DND-41 (cell line): ENCODE data around the gene LEUTX.

Experiments
- EZH2 ChIP-seq: IDR thresholded peaks from 3 replicates; pipeline ENCODE4 v1.6.1; 2012; ENCODE audit warnings: borderline replicate concordance, low read depth, mild to moderate bottlenecking, moderate library complexity, low read length, inconsistent platforms; ENCODE audit not compliant: severe bottlenecking
- TF ChIP-seq, protein P1 (sequence below): IDR thresholded peaks from 2 replicates; pipeline ENCODE4 v1.5.1; 2012; ENCODE audit warnings: borderline replicate concordance, low read length, moderate library complexity, mild to moderate bottlenecking; ENCODE audit not compliant: poor library complexity, severe bottlenecking; ENCODE audit errors: extremely low read depth

DNA sequence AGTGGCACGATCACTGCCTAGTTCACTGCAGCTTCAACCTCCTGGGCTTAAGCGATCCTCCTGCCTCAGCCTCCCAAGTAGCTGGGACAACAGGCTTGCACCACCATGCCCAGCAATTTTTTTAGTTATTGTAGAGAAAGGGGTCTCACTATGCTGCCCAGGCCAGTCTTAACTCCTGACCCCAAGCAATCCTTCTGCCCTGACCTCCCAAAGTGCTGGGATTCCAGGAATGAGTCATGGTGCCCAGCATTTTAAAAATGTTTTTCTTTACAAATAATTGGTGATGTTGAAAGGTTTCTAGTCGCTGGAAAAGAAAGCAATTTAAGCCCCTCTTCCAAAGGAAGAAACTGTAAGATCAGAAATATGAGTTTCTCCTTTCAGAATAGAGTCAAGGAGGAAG lies 35.9 kb downstream of the LEUTX start:
- TF ChIP-seq, protein P1, sequence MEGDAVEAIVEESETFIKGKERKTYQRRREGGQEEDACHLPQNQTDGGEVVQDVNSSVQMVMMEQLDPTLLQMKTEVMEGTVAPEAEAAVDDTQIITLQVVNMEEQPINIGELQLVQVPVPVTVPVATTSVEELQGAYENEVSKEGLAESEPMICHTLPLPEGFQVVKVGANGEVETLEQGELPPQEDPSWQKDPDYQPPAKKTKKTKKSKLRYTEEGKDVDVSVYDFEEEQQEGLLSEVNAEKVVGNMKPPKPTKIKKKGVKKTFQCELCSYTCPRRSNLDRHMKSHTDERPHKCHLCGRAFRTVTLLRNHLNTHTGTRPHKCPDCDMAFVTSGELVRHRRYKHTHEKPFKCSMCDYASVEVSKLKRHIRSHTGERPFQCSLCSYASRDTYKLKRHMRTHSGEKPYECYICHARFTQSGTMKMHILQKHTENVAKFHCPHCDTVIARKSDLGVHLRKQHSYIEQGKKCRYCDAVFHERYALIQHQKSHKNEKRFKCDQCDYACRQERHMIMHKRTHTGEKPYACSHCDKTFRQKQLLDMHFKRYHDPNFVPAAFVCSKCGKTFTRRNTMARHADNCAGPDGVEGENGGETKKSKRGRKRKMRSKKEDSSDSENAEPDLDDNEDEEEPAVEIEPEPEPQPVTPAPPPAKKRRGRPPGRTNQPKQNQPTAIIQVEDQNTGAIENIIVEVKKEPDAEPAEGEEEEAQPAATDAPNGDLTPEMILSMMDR = no peak
- no peak for TF ChIP-seq EZH2
